Neutrophil (primary cell): ENCODE measurements around the gene SDK2.

Experiments
- H3K27ac ChIP-seq: fragments of 200-600 bp; sonication (generic); 2 replicates; pipeline ENCODE4 v1.5.1; 2016; ENCODE audit warnings: mild to moderate bottlenecking, moderate library complexity
- H3K27me3 ChIP-seq: fragments of 200-600 bp; sonication (generic); 2 replicates; pipeline ENCODE4 v1.6.0; 2016; ENCODE audit warnings: mild to moderate bottlenecking
- H3K36me3 ChIP-seq: fragments of 200-600 bp; sonication (generic); 2 replicates; pipeline ENCODE4 v1.5.1; 2017
- H3K4me1 ChIP-seq, 2 experiments: fragments of 200-600 bp in 1 of 2; sonication (generic) in 1 of 2; 1 replicate in 1 of 2; 2 replicates in 1 of 2; pipeline versions ENCODE4 v1.5.1 to v1.6.1; 2013 to 2016; ENCODE audit warnings: low read depth in 1 of 2, low read length in 1 of 2, mild to moderate bottlenecking in 1 of 2, moderate library complexity in 1 of 2; ENCODE audit not compliant: control insufficient read depth in 1 of 2, insufficient read depth in 1 of 2
- H3K4me3 ChIP-seq, 2 experiments: fragments of 200-600 bp in 1 of 2; sonication (generic) in 1 of 2; 1 replicate in 1 of 2; 2 replicates in 1 of 2; pipeline ENCODE4 v1.5.1; 2013 to 2016; ENCODE audit warnings: low read depth in 1 of 2, low read length in 1 of 2, mild to moderate bottlenecking in 1 of 2, moderate library complexity in 1 of 2
- H3K9me3 ChIP-seq: fragments of 200-600 bp; sonication (generic); 2 replicates; pipeline ENCODE4 v1.5.1; 2016
- CTCF ChIP-seq: fragments of 200-600 bp; sonication (generic); IDR thresholded peaks from 2 replicates; pipeline ENCODE4 v1.5.1; 2016; ENCODE audit warnings: antibody characterized with exemption

SDK2 gene

GRCh38 chr17:73401911-73402310 lies 242.3 kb downstream of the SDK2 start:
- H3K36me3 ChIP-seq: no peaks in the 10 kb centered on the region
- H3K27me3 ChIP-seq: no peaks in the 10 kb centered on the region
- no peak overlapping the region for H3K4me3 ChIP-seq
- H3K9me3 ChIP-seq: no peaks in the 10 kb centered on the region
- H3K4me1 ChIP-seq: no peaks in the 10 kb centered on the region
- no peak for TF ChIP-seq CTCF
- no peak overlapping the region for H3K27ac ChIP-seq

- H3K27me3 ChIP-seq: no peaks in the 10 kb centered on the region
- H3K27ac ChIP-seq: no peak overlapping the region
- H3K9me3 ChIP-seq: no peaks in the 10 kb centered on the region
- H3K36me3 ChIP-seq: no peaks in the 10 kb centered on the region
- no peak overlapping the region for H3K4me3 ChIP-seq
- TF ChIP-seq CTCF: no peak
- H3K4me1 ChIP-seq: no peaks in the 10 kb centered on the region
These were observed 243.2 kb downstream of the SDK2 start for GRCh38 chr17:73400915-73401545.

GRCh38 chr17:73399056-73399455 lies 245.2 kb downstream of the SDK2 start:
- H3K27ac ChIP-seq: no peak overlapping the region
- H3K36me3 ChIP-seq: no peaks in the 10 kb centered on the region
- H3K4me3 ChIP-seq: no peak overlapping the region
- H3K9me3 ChIP-seq: no peaks in the 10 kb centered on the region
- no peaks in the 10 kb centered on the region for H3K27me3 ChIP-seq
- H3K4me1 ChIP-seq: no peaks in the 10 kb centered on the region
- no peak for TF ChIP-seq CTCF

GRCh38 chr17:73397856-73398540 lies 246.2 kb downstream of the SDK2 start:
- no peaks in the 10 kb centered on the region for H3K36me3 ChIP-seq
- no peaks in the 10 kb centered on the region for H3K4me1 ChIP-seq
- H3K27me3 ChIP-seq: no peaks in the 10 kb centered on the region
- no peaks in the 10 kb centered on the region for H3K9me3 ChIP-seq
- no peak overlapping the region for H3K4me3 ChIP-seq
- TF ChIP-seq CTCF: no peak
- H3K27ac ChIP-seq: no peak overlapping the region

- no peak overlapping the region for H3K4me3 ChIP-seq
- H3K36me3 ChIP-seq: no peaks in the 10 kb centered on the region
- no peaks in the 10 kb centered on the region for H3K27me3 ChIP-seq
- H3K27ac ChIP-seq: no peak overlapping the region
- no peaks in the 10 kb centered on the region for H3K9me3 ChIP-seq
- H3K4me1 ChIP-seq: no peaks in the 10 kb centered on the region
- TF ChIP-seq CTCF: no peak
These were observed 246.9 kb downstream of the SDK2 start for GRCh38 chr17:73397278-73397826.
